Cardiac septum (tissue), 1 donor: Measurements from ENCODE around the gene NABP2. TPM values are rescaled to one million over a fixed set of nuclear protein-coding genes. Genes with fewer than 3 reads are reported as not detected.

Source experiments
- DNase-seq: peaks from one replicate; pipeline ENCODE4 v3.0.0-alpha.2; 2020; ENCODE audit warnings: low spot score
- intact Hi-C: fragments of 100-400 bp; cut with DNase I; formaldehyde crosslinking; loops from one replicate; pipeline ENCODE4 v1.14.0; 2022
- total RNA-seq: library from RNA; stranded (reverse); fragmentation: NEBNext Ultra II Directional; extraction: Animal tissue kit (Norgen Biotek cat#: 25700); gene quantifications from one replicate; pipeline ENCODE4 v1.2.1, GENCODE V29; 2021
- donor health status: DM: no; HTN: no; CAD: no.

Gene NABP2
- total RNA-seq, 1 donor from 2014 or later, result 19.6 TPM

GRCh38 chr12:56236985-56237384, 12.8 kb downstream of the NABP2 start:
- intact Hi-C loops, result no loop called here
- DNase-seq, result no peak

GRCh38 chr12:56237552-56237951, 13.4 kb downstream of the NABP2 start:
- intact Hi-C loops, result no loop called here
- no peak for DNase-seq

- no peak for DNase-seq
- intact Hi-C loops, result no loop called here
These were observed 17.5 kb downstream of the NABP2 start for GRCh38 chr12:56241424-56242303.

DNA sequence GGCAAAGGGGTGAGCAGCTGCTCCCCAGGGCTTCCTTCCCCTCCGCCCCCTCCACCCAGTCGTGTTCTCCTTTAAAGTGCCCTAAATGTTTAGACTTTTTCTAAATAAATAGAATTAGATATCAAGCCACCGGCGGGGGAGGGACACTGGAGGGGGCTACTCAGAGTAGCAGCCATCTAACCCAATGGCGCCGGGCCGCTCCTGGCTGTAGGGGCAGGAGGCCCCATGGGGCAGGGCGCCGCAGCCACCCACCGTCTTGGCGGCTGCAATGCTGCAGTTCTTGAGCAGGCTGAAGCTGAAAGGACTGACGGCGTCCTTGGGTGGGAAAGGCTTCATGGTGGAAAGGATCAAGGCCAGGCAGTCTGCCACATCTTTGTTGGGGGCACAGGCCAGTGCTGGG, 18.8 kb downstream of the NABP2 start:
- no peak for DNase-seq
- intact Hi-C loops, result no loop called here

GRCh38 chr12:56243731-56244181, 19.6 kb downstream of the NABP2 start:
- intact Hi-C loops, result no loop called here
- DNase-seq, result no peak

GRCh38 chr12:56244494-56244893, 20.4 kb downstream of the NABP2 start:
- intact Hi-C loops, result no loop called here
- no peak for DNase-seq

DNA sequence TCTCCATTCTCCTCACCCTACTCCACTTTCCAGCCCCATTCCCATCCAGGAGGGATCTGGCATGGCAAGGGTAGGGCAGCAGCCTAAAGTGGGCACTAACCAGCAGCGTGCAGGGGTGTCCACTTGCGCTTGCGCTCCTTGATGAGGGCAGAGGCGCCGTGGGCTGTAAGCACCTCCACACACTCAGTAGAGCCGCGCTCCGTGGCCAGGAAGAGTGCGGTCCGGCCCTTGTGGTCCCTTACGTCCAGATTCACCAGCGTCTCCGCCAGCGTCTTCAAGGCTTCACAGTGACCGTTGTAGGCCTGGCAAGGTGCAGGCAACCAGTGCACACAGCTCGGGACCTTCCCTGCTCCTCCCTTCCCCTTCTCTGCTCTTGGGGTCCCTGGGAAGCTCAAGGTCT, 23.8 kb downstream of the NABP2 start:
- DNase-seq, result no peak
- intact Hi-C loops, result no loop called here

- no peak for DNase-seq
- intact Hi-C loops, result no loop called here
These were observed 24.6 kb downstream of the NABP2 start for GRCh38 chr12:56248711-56249110.

GRCh38 chr12:56252649-56253048, 28.5 kb downstream of the NABP2 start:
- intact Hi-C loops, result no loop called here
- no peak for DNase-seq

GRCh38 chr12:56253091-56253490, 28.9 kb downstream of the NABP2 start:
- no peak for DNase-seq
- intact Hi-C loops, result no loop called here

GRCh38 chr12:56255671-56256070, 31.5 kb downstream of the NABP2 start:
- no peak for DNase-seq
- intact Hi-C loops, result loop anchor here (5.0 kb wide), 2 partner anchors 33 to 133 kb away; partner anchors contain the start of genes NABP2 and RNF41

- no peak for DNase-seq
- intact Hi-C loops, result loop anchor here (5.0 kb wide), 2 partner anchors 34 to 134 kb away; partner anchors contain the start of genes NABP2 and RNF41
These were observed 32.3 kb downstream of the NABP2 start for GRCh38 chr12:56256326-56256960.

DNA sequence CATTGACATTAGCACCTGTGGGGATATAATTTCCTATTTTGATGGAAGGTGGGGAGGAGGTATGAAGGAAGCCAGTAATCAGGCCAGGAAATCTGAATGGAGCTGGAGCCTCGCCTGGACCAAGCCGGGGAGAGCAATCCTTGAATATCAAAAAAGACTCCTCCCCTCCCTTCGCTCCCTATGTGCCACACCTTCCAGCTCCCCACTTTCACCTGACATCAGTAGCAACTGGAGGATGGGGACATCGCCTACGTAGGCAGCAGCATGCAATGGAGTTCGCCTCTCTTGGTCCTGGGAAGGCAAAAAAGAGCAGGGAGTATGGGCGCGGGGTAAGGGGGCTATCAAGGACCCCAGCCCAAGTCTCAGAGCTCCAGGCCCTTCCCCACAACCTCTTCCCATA, 32.9 kb downstream of the NABP2 start:
- intact Hi-C loops, result loop anchor here (5.0 kb wide), 2 partner anchors 35 to 135 kb away; partner anchors contain the start of genes NABP2 and RNF41

GRCh38 chr12:56257491-56258067, 33.4 kb downstream of the NABP2 start:
- intact Hi-C loops, result loop anchor here (5.0 kb wide), 2 partner anchors 35 to 135 kb away; partner anchors contain the start of genes NABP2 and RNF41
- DNase-seq, result no peak

More for the DNA sequence above, 32.9 kb downstream of the NABP2 start:
- DNase-seq, result no peak

DNA sequence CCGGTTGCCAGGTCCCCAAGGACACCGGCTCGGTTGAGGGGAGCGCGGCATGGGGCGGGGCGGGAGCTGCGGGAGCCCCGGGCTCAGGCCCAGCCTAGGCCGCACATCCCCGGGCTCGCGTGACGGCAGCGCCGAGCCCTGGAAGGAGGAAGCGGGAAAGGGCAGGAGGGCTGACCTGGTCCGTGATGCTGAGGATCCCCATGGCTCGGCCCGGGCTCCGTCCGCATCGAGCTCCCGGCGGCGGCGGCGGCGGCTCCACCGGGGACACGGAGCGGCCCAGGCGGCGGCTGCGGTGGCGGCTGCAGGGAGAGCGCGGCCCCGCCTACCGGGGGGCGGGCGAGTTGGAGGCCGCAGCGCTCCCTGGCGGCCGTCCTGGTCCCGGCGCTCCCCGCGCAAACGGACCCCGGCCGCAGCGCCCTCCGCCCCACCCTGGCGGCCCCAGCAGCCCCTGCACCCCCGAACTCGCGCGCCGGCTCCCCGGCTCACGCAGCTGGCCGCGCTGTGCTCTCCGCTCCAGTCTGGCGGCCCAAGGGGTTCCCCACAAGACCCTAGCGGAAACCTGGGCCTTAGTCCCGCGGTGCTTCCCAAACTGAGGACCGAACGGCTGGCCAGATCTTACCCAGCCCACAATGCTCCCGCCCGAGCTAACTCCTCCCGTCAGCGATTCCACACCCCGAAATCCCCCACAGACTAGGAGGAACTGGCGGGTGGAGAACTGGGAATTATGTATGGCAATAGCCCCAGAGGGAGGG, 34.1 kb downstream of the NABP2 start, which contains the start of gene ANKRD52:
Gene ANKRD52, minus strand, starts transcription at position 317 of the 752 bp plus-strand sequence. Its CDS starts 115 bp downstream, at position 202.
- peak; percentile 90 for DNase-seq
- intact Hi-C loops, result loop anchor here (5.0 kb wide), 2 partner anchors 36 to 136 kb away; partner anchors contain the start of genes NABP2 and RNF41

DNA sequence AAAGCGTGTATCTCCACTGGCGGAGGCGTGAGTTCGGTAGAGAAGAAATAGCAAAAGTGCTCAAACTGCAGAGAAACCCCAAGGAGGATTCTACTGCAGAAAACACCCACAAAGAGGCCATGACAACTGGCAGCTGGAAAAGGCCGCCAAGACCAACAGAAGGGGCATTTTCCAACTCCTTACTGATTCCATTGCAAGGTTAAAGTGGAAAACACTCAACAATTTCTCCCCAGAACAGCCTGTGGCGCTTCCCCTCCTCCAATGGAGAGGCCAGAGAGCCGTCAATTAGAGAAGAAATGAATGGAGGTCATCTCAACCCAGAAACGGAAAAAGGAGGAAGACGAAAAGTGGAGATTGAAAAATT, 34.7 kb downstream of the NABP2 start:
- intact Hi-C loops, result loop anchor here (5.0 kb wide), 2 partner anchors 37 to 137 kb away; partner anchors contain the start of genes NABP2 and RNF41
- DNase-seq, result no peak

DNA sequence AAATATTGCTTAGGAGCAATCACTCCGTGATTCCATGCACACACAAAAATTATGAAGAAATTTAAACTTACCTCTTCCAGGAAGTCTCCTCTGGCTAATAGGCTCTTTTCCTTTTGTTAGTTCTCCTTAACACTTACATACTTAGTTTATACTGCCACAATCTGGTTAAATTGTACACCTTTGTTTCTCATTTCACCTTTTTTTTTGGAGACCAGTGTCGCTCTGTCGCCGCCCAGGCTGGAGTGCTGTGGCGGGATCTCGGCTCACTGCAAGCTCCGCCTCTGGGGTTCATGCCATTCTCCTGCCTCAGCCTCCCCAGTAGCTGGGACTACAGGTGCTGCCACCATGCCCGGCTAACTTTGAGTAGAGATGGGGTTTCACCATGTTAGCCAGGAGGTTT, 36.2 kb downstream of the NABP2 start:
- no peak for DNase-seq
- intact Hi-C loops, result no loop called here

- intact Hi-C loops, result no loop called here
- DNase-seq, result no peak
These were observed 36.8 kb downstream of the NABP2 start for GRCh38 chr12:56260921-56261320.

GRCh38 chr12:56261503-56262232, 37.5 kb downstream of the NABP2 start:
- intact Hi-C loops, result no loop called here
- no peak for DNase-seq
